SK-MEL-5 (cell line): ENCODE data around the gene DOC2B. TPM values are rescaled to one million over a fixed set of nuclear protein-coding genes. Genes with fewer than 3 reads are reported as not detected.
"Not testable (repeated sequence)": the region's sequence is repeated elsewhere in the genome, so short reads cannot be mapped to it uniquely, and the experiment has no call there.

Experiments used
- DNase-seq: peaks from one replicate; pipeline ENCODE4 v3.0.0-alpha.2; 2016; ENCODE audit warnings: low read depth, low spot score
- in situ Hi-C: cut with HindIII; loops from 2 replicates; pipeline ENCODE4 v1.10.0; 2016; ENCODE audit warnings: low sequenced_read_pairs, high pct_unique_total_duplicates, low pct_unique_long_range_greater_than_20kb
- total RNA-seq: library from RNA; depleted of rRNA; stranded (reverse); fragments of >200 nt; shearing (Covaris generic); gene quantifications from 2 replicates; pipeline ENCODE4 v1.2.3, GENCODE V29; 2014

DOC2B gene
- total RNA-seq, 1 experiment from 2014 or later, result 0.03 TPM

DNA sequence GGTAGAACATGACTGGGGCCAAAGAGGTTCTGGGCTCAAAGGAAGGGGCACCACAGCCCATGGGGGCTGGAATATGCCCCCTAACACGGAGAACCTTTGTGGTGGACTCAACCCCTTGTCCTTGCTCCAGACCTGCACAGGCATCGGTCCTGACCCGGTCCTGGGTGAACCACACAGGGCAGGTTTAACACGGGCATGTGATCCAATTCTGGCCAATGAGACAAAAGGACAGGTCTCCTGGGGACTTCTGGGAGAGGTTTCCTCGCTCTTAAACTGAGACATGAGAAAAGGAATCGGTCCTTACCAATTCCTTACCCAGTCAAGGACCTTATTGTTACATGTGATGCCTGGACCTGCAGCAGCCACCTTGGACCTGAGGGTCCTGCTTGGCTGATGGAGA, 3.7 kb downstream of the DOC2B start:
- no peak for DNase-seq
- in situ Hi-C loops, result no loop called here

DNA sequence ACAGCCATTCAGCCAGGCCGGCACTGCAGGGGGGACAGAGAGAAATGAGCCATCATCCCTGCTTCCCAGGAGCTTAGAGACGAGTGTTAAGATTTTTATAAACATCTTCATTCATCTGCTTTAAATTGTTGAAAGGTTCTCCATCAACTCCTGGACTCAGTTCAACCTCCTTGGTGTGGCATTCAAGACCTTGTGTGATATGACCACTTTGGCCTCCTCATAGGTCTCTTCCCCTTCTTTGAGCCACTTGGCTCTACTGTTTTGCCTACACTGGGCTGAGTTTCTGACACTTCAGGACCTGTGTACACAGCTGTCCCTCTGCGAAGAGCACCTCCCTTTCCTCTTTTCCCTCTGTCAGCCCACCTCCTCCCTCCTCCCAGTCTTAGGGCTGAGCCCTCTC, 4.3 kb downstream of the DOC2B start:
- in situ Hi-C loops, result no loop called here
- no peak for DNase-seq

DNA sequence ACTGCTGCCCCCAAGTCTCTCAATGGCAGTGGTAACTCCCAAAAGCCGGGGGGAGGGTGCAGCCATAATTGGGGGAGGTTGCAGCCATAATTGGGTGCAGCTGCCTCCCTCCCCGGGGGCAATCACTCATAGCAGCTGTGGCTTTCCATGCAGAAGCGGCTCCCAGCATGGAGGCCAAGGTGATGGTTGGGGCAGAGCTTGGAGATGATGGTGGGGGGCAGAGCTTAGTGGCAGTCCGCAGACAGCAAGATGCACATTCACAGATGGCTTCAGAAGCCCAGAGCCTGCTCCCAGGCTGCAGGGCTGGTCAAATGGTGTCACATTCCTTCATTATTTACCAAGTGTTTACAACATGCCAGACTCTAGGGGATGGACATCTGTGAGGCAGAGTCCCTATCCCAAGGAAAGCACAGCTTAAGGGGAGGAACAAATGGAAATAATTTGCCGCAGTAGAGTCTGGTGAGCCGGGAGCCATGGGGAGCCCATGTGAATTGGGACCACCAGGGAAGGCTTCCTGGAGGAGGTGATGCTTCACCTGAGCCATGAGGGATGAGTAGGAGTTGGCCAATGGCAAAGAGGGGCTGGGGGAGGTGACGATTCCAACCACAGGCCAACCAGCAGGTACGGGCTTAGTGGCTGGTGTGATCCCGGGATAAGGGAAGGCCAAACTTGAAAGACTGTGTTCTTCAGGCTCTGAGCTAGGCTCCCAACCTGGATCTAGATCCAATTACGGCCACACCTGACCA, 8.1 kb downstream of the DOC2B start:
- DNase-seq, result no peak
- in situ Hi-C loops, result no loop called here

DNA sequence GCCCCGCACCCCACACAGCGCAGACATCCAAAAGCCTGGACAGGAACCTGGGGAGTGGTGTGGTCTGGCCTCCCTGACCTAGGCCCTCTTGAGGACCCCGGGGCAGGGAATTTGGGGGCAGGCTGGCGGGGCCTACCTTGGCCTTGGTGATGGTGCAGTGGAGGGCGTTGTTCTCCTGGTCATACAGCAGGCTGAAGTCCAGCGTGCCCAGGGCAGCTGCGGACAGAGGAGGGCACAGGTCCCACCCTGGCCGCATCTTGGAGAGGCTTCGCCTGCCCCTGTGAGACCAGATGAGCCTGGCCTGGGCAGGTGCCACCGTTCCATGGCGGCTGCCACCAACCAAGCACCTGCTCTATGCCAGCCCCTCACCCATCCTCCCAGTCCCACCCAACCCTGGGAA, 9.0 kb downstream of the DOC2B start:
- in situ Hi-C loops, result no loop called here
- no peak for DNase-seq

- DNase-seq, result no peak
- in situ Hi-C loops, result no loop called here
Observed at GRCh38 chr17:171871-172270, 9.6 kb downstream of the DOC2B start.

- in situ Hi-C loops, result no loop called here
Observed at GRCh38 chr17:170130-170670, 11.2 kb downstream of the DOC2B start.

DNA sequence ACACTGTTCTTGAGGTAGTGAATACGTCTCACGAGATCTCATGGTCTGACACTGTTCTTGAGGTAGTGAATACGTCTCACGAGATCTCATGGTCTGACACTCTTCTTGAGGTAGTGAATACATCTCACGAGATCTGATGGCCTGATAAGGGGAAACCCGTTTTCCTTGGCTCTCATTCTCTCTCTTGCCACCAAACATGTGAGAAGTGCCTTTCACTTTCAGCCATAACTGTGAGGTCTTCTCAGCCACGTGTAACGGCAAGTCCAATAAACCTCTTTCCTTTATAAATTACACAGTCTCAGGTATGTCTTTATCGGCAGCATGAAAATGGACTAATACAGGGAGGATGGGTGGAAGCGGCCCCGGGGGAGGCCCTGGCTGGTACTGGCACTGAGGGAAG, 12.8 kb downstream of the DOC2B start:
- in situ Hi-C loops, DNase-seq: not testable (repeated sequence)

More at GRCh38 chr17:170130-170670, 11.2 kb downstream of the DOC2B start:
- no peak for DNase-seq

GRCh38 chr17:165939-166338, 15.5 kb downstream of the DOC2B start:
- no peak for DNase-seq
- in situ Hi-C loops, result no loop called here

GRCh38 chr17:164303-165235, 16.9 kb downstream of the DOC2B start:
- DNase-seq, result peak; percentile 50
- in situ Hi-C loops, result no loop called here

DNA sequence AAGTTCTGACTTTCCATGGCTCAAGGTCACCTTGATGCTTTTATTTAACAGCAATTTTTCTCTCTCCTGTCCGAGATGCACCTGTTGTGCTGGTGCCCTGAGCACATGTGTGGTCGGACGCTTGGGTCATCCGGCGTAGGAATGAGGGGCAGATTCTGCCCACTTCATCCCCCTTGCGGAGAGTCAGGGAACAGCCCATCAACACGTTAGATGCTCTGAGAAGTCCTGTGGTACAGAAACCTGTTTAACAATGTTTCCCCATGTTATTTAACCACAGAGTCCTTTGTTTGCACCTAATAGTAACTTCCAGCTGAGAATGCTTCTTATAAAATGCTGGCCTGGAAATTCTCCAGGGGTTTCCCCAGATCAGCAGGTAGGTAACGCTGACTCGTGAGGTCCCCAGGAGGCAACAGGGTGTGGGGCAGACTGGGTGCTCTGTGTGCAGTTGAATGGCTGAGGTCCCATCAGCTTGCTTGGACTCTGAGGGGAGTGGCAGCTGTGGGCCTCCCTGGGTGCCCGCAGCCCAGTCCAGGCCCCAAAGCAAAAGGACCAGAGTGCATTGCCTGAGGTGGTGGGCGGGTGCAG, 17.8 kb downstream of the DOC2B start:
- peak; percentile 32 for DNase-seq

GRCh38 chr17:162689-163088, 18.8 kb downstream of the DOC2B start:
- DNase-seq, result no peak
- in situ Hi-C loops, result no loop called here

More for the DNA sequence above, 17.8 kb downstream of the DOC2B start:
- in situ Hi-C loops, result no loop called here

GRCh38 chr17:161481-161880, 20.0 kb downstream of the DOC2B start:
- in situ Hi-C loops, result no loop called here
- no peak for DNase-seq

- no peak for DNase-seq
- in situ Hi-C loops, result no loop called here
Observed at GRCh38 chr17:160336-160735, 21.1 kb downstream of the DOC2B start.

- no peak for DNase-seq
- in situ Hi-C loops, result no loop called here
Observed at GRCh38 chr17:159609-160008, 21.8 kb downstream of the DOC2B start.

DNA sequence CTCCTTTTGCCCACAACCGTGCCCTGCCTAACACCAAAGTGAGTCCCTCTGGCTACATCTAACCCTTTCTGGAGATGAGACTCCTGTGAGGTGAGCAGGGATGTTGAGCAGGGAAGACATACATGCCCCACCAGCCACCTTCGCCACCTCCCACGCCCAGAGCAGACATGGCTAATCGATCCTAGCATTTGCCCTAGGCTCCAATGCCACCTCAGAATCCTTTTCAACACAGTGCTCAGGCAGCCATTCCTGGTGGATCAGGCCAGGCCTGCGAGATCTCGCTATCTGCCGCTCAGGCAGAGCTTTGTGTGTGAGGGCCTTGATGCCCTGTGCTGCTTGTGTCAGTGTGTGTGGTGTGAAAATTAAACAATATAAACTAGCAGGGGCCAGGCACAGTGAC, 23.1 kb downstream of the DOC2B start:
- in situ Hi-C loops, result no loop called here

DNA sequence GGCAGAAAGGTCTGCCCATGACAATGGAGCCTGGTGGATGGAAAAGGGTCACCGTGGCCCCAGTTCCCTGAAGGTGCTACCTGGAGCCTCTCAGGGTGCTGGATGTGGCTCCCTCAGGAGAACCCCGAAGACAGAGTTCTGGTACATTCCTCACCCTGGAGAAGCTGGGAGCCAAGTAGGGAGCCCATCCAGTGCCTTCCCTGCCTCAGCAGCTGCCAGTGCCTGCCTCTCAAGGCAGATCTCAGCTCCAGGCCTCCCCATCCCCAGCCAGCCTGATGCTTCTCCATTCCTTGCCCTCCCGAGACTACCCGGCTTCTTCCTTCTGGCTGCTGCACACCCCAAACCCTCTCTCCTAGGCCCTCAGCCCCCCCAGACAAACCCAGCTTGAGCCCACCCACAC, 23.5 kb downstream of the DOC2B start:
- in situ Hi-C loops, result no loop called here
- no peak for DNase-seq

More for the DNA sequence above, 23.1 kb downstream of the DOC2B start:
- no peak for DNase-seq

DNA sequence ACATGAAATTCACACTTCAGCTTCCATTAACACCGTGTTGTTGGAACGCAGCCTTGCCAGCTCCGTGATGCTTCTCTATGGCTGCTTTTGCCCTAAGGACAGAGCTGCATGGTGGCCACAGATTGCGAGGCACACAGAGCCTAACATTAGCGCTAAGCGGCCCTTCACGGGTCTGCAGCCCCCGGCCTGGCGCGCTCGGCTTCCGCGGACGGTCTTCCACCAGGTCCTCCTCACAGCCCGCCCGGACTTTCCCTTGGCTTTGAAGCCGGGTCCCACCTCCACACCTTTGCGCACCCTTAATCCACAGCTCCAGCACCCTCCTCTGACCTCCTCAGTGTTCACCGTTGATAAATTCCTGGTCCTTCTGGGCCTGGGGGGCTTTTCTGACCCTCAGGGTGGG, 24.5 kb downstream of the DOC2B start:
- DNase-seq, result no peak
- in situ Hi-C loops, result no loop called here

- in situ Hi-C loops, result no loop called here
Observed at GRCh38 chr17:156094-156621, 25.3 kb downstream of the DOC2B start.

More at GRCh38 chr17:156094-156621, 25.3 kb downstream of the DOC2B start:
- no peak for DNase-seq
